ENCODE results near the gene RGL1.

The RGL1 gene

DNA sequence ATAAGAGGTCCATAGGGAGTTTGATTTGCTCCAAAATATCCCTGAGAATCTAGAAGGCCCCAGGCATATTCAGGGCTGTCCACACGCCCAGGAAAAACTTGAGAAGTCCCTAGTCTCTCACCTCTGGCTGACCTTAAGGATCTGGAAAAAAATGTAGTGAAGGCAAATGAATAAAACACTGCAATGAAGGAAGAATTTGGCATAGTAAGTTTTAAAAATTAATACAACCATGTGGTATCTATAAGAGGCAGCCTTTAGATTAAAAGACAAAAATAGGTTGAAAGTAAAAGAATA is 141.3 kb downstream of the RGL1 start:
- Histone ChIP-seq H3K27me3 (no peaks in the 10 kb centered on the region), H3K27ac (no peak overlapping the region), H3K36me3 (no peaks in the 10 kb centered on the region), H3K4me1 (ENCODE audit: control insufficient read depth in 1 of 2, insufficient read depth in 1 of 2, low read depth in 1 of 2, low read length in 1 of 2) (no peaks in the 10 kb centered on the region), H3K9me3 (no peaks in the 10 kb centered on the region), H3K4me3 (ENCODE audit: low read depth in 1 of 2, low read length in 1 of 2) (no peak overlapping the region)
- TF ChIP-seq, protein P1, sequence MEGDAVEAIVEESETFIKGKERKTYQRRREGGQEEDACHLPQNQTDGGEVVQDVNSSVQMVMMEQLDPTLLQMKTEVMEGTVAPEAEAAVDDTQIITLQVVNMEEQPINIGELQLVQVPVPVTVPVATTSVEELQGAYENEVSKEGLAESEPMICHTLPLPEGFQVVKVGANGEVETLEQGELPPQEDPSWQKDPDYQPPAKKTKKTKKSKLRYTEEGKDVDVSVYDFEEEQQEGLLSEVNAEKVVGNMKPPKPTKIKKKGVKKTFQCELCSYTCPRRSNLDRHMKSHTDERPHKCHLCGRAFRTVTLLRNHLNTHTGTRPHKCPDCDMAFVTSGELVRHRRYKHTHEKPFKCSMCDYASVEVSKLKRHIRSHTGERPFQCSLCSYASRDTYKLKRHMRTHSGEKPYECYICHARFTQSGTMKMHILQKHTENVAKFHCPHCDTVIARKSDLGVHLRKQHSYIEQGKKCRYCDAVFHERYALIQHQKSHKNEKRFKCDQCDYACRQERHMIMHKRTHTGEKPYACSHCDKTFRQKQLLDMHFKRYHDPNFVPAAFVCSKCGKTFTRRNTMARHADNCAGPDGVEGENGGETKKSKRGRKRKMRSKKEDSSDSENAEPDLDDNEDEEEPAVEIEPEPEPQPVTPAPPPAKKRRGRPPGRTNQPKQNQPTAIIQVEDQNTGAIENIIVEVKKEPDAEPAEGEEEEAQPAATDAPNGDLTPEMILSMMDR (IDR thresholded peaks at IDR 0.05), result no peak

DNA sequence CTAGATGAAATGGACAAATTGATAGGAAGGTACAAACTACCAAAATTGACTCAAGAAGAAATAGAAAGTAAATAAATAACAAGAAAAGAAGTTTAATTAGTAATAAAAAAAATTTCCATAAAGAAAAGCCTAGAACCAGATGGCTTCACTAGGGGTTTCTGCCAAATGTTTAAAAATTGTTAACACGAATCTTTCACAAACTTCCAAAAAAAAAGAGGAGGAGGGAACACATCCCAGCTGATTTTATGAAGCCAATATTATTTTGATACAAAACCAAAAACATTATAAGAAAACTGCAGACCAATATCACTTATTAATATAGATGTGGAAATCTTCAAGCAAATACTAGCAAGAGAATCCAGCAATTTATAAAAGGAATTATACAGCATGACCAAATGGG is 143.1 kb downstream of the RGL1 start:
- Histone ChIP-seq H3K9me3 (no peaks in the 10 kb centered on the region), H3K36me3 (no peaks in the 10 kb centered on the region), H3K27ac (no peak overlapping the region), H3K27me3 (no peaks in the 10 kb centered on the region), H3K4me1 (ENCODE audit: control insufficient read depth in 1 of 2, insufficient read depth in 1 of 2, low read depth in 1 of 2, low read length in 1 of 2) (no peaks in the 10 kb centered on the region), H3K4me3 (ENCODE audit: low read depth in 1 of 2, low read length in 1 of 2) (no peak overlapping the region)
- TF ChIP-seq, protein P1 (IDR thresholded peaks at IDR 0.05), result no peak

DNA sequence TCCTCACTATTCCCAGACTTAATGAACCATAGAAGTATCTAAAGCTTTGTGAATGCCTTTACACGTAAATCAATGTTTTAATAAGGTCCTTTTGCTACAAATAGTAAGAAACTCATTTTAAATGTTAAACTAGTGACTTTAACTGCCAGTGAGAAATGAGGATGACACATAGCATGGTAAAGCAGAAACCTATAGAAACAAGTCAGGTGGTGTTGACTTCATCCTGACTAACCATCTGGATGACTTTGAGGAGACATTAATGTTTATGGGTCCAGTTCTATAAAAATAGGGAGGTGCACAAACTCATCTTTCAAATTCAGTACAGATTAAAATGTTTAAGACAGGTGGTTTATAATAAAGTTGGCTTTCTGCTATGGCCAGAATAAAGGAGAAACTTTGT is 147.2 kb downstream of the RGL1 start:
- Histone ChIP-seq H3K4me1 (ENCODE audit: control insufficient read depth in 1 of 2, insufficient read depth in 1 of 2, low read depth in 1 of 2, low read length in 1 of 2) (no peaks in the 10 kb centered on the region), H3K27ac (no peak overlapping the region), H3K27me3 (no peaks in the 10 kb centered on the region), H3K4me3 (ENCODE audit: low read depth in 1 of 2, low read length in 1 of 2) (no peak overlapping the region), H3K9me3 (no peaks in the 10 kb centered on the region), H3K36me3 (no peaks in the 10 kb centered on the region)
- TF ChIP-seq, protein P1 (IDR thresholded peaks at IDR 0.05), result no peak

DNA sequence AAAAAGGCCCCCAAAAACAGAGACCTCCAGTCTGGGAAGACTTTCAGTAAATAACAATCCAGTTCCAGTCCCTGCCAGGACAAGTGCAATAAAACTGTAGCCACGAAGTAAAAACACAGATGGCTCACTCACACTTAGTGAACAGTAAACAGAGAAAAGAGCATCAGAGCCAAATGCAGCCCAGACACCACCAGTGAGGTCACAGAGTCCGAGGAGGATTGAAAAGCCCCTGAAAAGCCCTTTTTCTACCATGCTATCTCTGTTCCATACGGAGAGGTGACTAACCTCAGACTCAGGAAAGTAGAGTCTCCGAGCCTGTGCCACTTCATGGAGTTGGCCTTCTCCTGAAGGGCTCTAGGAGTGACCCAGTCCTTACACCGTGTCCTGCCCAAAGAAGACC is 148.1 kb downstream of the RGL1 start:
- Histone ChIP-seq H3K36me3 (no peaks in the 10 kb centered on the region), H3K9me3 (no peaks in the 10 kb centered on the region), H3K27ac (no peak overlapping the region), H3K27me3 (no peaks in the 10 kb centered on the region), H3K4me1 (ENCODE audit: control insufficient read depth in 1 of 2, insufficient read depth in 1 of 2, low read depth in 1 of 2, low read length in 1 of 2) (no peaks in the 10 kb centered on the region), H3K4me3 (ENCODE audit: low read depth in 1 of 2, low read length in 1 of 2) (no peak overlapping the region)
- TF ChIP-seq, protein P1 (IDR thresholded peaks at IDR 0.05), result no peak

DNA sequence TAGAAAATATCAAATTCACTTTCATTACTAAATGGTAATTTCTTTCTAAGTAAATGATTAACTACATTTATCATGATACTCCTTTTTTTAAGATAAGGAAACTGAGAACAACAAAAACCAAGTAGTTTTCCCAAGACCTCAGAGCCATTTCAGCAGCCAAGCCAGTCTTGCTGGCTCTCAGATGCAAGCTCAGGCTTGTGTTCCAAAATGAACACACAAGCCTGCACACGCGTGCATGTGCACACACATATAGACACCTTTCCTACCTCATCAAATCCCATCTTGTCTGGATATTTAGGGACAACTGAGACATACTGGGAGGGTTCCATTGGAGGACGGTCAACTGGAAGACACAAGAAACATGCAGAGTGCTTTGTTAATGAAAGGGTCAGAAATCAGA is 149.6 kb downstream of the RGL1 start:
- TF ChIP-seq, protein P1 (IDR thresholded peaks at IDR 0.05), result no peak
- Histone ChIP-seq H3K4me3 (ENCODE audit: low read depth in 1 of 2, low read length in 1 of 2) (no peak overlapping the region), H3K4me1 (ENCODE audit: control insufficient read depth in 1 of 2, insufficient read depth in 1 of 2, low read depth in 1 of 2, low read length in 1 of 2) (no peaks in the 10 kb centered on the region), H3K9me3 (no peaks in the 10 kb centered on the region), H3K27me3 (no peaks in the 10 kb centered on the region), H3K27ac (no peak overlapping the region), H3K36me3 (no peaks in the 10 kb centered on the region)

DNA sequence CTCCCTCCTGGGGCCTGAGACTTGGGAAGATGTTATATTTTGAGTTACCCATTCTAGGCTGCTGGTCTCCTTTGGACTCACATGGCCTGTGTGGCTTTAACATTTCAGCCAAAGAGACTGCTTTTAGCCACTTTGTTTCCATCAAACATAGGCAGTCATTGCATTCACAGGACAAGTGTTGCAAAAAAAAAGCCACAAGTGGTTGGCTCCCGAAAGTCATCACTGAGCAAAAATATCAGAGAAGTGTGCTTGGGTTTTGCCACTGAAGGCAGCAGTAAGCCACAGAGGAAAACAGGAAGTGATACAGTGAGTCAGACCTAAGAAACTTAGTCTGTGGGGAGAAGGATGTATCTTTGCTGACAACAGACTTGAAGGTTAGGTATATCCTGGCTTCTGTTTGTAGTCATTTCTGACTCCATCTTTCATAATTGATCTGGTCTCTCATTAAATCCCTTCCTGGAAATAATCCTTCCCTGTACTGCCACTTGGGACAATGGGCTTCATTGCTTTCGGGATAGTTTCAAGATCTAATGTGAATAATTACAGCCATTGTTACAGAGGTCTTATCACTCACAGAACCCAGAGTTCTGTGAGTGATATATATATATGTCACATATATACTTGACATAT is 151.8 kb downstream of the RGL1 start:
- H3K27me3 ChIP-seq, result no peaks in the 10 kb centered on the region

More for the DNA sequence above, 151.8 kb downstream of the RGL1 start:
- Histone ChIP-seq H3K27ac (no peak overlapping the region), H3K36me3 (no peaks in the 10 kb centered on the region), H3K4me3 (ENCODE audit: low read depth in 1 of 2, low read length in 1 of 2) (no peak overlapping the region), H3K4me1 (ENCODE audit: control insufficient read depth in 1 of 2, insufficient read depth in 1 of 2, low read depth in 1 of 2, low read length in 1 of 2) (no peaks in the 10 kb centered on the region), H3K9me3 (no peaks in the 10 kb centered on the region)
- TF ChIP-seq, protein P1 (IDR thresholded peaks at IDR 0.05), result no peak
